Measurements from ENCODE around the gene PRKAG2. TPM values are rescaled to one million over a fixed set of nuclear protein-coding genes. Genes with fewer than 3 reads are reported as not detected.

The PRKAG2 gene
- polyA plus RNA-seq, 1 of the 3 experiments (the other 2 are of a cell fraction): 51.6 TPM

- no peaks in the 10 kb centered on the region for H3K9me3 ChIP-seq
- peak overlapping the region in 1 of 2 experiments; percentile 17; a peak in 1 of 4 replicates for H3K27ac ChIP-seq (ENCODE audit: low read depth in 2 of 2, low read length in 1 of 2)
- TF ChIP-seq TAF1 (IDR thresholded peaks at IDR 0.05; ENCODE audit: borderline replicate concordance, low read depth, low read length) (no peak), GATA2 (CRISPR knock-in tag; IDR thresholded peaks at IDR 0.05) (no peak)
Measured at GRCh38 chr7:151755131-151755801, 121.6 kb downstream of the PRKAG2 start.

GRCh38 chr7:151754688-151755130, 122.2 kb downstream of the PRKAG2 start:
- no peak overlapping the region for H3K4me3 ChIP-seq (ENCODE audit: low read depth in 2 of 2, low read length in 1 of 2)
- no peaks in the 10 kb centered on the region for H3K9me2 ChIP-seq
- H2AFZ ChIP-seq (ENCODE audit: low read depth): no peak overlapping the region
- TF ChIP-seq TEAD4 (IDR thresholded peaks at IDR 0.05; ENCODE audit: borderline replicate concordance, insufficient read depth): no peak
- no peak for TF ChIP-seq YY1 (IDR thresholded peaks at IDR 0.05; ENCODE audit: low read depth)
- TF ChIP-seq RFX5 (IDR thresholded peaks at IDR 0.05; ENCODE audit: low read length): no peak
- no peak for TF ChIP-seq ELF1 (IDR thresholded peaks at IDR 0.05)
- TF ChIP-seq, protein P1, sequence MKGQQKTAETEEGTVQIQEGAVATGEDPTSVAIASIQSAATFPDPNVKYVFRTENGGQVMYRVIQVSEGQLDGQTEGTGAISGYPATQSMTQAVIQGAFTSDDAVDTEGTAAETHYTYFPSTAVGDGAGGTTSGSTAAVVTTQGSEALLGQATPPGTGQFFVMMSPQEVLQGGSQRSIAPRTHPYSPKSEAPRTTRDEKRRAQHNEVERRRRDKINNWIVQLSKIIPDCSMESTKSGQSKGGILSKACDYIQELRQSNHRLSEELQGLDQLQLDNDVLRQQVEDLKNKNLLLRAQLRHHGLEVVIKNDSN (IDR thresholded peaks at IDR 0.05; ENCODE audit: borderline replicate concordance, low read depth): no peak
- no peak for TF ChIP-seq IRF3 (IDR thresholded peaks at IDR 0.05; ENCODE audit: low read depth, low read length)
- TF ChIP-seq SMC3 (IDR thresholded peaks at IDR 0.05; ENCODE audit: low read depth, low read length): no peak
- TF ChIP-seq TCF12 (IDR thresholded peaks at IDR 0.05): no peak
- H3K4me1 ChIP-seq (ENCODE audit: control insufficient read depth in 1 of 2, insufficient read depth in 2 of 2, low read depth in 1 of 2, low read length in 1 of 2): peaks cover 2 to 20% of the 10 kb centered on the region in 2 experiments; a peak in 3 of 4 replicates
- peak overlapping the region; percentile 16; the same call in 1 of the 2 replicates for H3K4me2 ChIP-seq
- POLR2A ChIA-PET: no interaction called here
- H3K36me3 ChIP-seq (replicated peaks in 1 of 2; ENCODE audit: control insufficient read depth in 1 of 2, insufficient read depth in 2 of 2, low read length in 1 of 2): no peaks in the 10 kb centered on the region
- H3F3A ChIP-seq (replicated peaks; ENCODE audit: insufficient read depth): no peaks in the 10 kb centered on the region
- no peaks in the 10 kb centered on the region for H4K20me1 ChIP-seq (ENCODE audit: insufficient read depth)
- no peaks in the 10 kb centered on the region for H3K27me3 ChIP-seq (ENCODE audit: insufficient read depth)
- no peak overlapping the region for H3K9ac ChIP-seq
- CTCF ChIA-PET: interaction anchor here (0.7 to 22.2 kb wide), 16 partner anchors 8 to 400 kb away, joined by 3 to 333 read pairs (median 4); no protein-coding TSS in a partner anchor
- H3K9me3 ChIP-seq: no peaks in the 10 kb centered on the region
- peak overlapping the region in 1 of 2 experiments; percentile 17; a peak in 2 of 4 replicates for H3K27ac ChIP-seq (ENCODE audit: low read depth in 2 of 2, low read length in 1 of 2)
- no peaks in the 10 kb centered on the region for H3K79me2 ChIP-seq (ENCODE audit: insufficient read depth)
- WGBS (ENCODE audit: low lambda C conversion rate): 87% methylated on average over 17 of the region's 17 CpGs
- no peak for DNase-seq

More at GRCh38 chr7:151755131-151755801, 121.6 kb downstream of the PRKAG2 start:
- H3K36me3 ChIP-seq (replicated peaks in 1 of 2; ENCODE audit: control insufficient read depth in 1 of 2, insufficient read depth in 2 of 2, low read length in 1 of 2): no peaks in the 10 kb centered on the region
- peak overlapping the region; percentile 16; the same call in 1 of the 2 replicates for H3K4me2 ChIP-seq
- no peak overlapping the region for H3K4me3 ChIP-seq (ENCODE audit: low read depth in 2 of 2, low read length in 1 of 2)
- POLR2A ChIA-PET: no interaction called here
- no peaks in the 10 kb centered on the region for H3K27me3 ChIP-seq (ENCODE audit: insufficient read depth)
- WGBS (ENCODE audit: low lambda C conversion rate): 90% methylated on average over 11 of the region's 11 CpGs
- CTCF ChIA-PET: interaction anchor here (0.7 to 22.2 kb wide), 7 partner anchors 14 to 401 kb away, joined by 3 to 333 read pairs (median 4); no protein-coding TSS in a partner anchor
- no peak overlapping the region for H2AFZ ChIP-seq (ENCODE audit: low read depth)
- H3K9me2 ChIP-seq: no peaks in the 10 kb centered on the region
- H3K9ac ChIP-seq: no peak overlapping the region
- no peak for DNase-seq
- no peaks in the 10 kb centered on the region for H3K79me2 ChIP-seq (ENCODE audit: insufficient read depth)
- no peaks in the 10 kb centered on the region for H3F3A ChIP-seq (replicated peaks; ENCODE audit: insufficient read depth)
- no peaks in the 10 kb centered on the region for H4K20me1 ChIP-seq (ENCODE audit: insufficient read depth)
- peaks cover 2 to 20% of the 10 kb centered on the region in 2 experiments; a peak in 3 of 4 replicates for H3K4me1 ChIP-seq (ENCODE audit: control insufficient read depth in 1 of 2, insufficient read depth in 2 of 2, low read depth in 1 of 2, low read length in 1 of 2)
